Nephron (organoid): ENCODE measurements around the gene NTSR1.

Experiments
- H3K27ac Mint-ChIP-seq, 3 experiments: 2 replicates each; pipeline ENCODE4 v1.8.0; 2020; ENCODE audit warnings: mixed read lengths in 3 of 3, mild to moderate bottlenecking in 2 of 3, moderate library complexity in 1 of 3
- H3K27me3 Mint-ChIP-seq: 2 replicates; pipeline ENCODE4 v1.8.0; 2021; ENCODE audit warnings: low read depth, mild to moderate bottlenecking, moderate library complexity, mixed read lengths
- H3K36me3 Mint-ChIP-seq: 2 replicates; pipeline ENCODE4 v1.8.0; 2020; ENCODE audit warnings: low read depth, mixed read lengths
- H3K4me1 Mint-ChIP-seq: 2 replicates; pipeline ENCODE4 v1.8.0; 2020; ENCODE audit warnings: mixed read lengths
- H3K4me3 Mint-ChIP-seq, 3 experiments: 2 replicates each; pipeline ENCODE4 v1.8.0; 2020; ENCODE audit warnings: mild to moderate bottlenecking in 3 of 3, mixed read lengths in 3 of 3, moderate library complexity in 2 of 3
- H3K9me3 Mint-ChIP-seq: 2 replicates; pipeline ENCODE4 v1.8.0; 2020; ENCODE audit warnings: mixed read lengths
- CTCF ChIP-seq, 3 experiments: fragments of 200-600 bp; sonication (generic); IDR thresholded peaks; one replicate each; pipeline ENCODE4 v1.5.0; 2021; ENCODE audit warnings: antibody characterized with exemption in 3 of 3; ENCODE audit not compliant: unreplicated experiment in 3 of 3

NTSR1 gene

DNA sequence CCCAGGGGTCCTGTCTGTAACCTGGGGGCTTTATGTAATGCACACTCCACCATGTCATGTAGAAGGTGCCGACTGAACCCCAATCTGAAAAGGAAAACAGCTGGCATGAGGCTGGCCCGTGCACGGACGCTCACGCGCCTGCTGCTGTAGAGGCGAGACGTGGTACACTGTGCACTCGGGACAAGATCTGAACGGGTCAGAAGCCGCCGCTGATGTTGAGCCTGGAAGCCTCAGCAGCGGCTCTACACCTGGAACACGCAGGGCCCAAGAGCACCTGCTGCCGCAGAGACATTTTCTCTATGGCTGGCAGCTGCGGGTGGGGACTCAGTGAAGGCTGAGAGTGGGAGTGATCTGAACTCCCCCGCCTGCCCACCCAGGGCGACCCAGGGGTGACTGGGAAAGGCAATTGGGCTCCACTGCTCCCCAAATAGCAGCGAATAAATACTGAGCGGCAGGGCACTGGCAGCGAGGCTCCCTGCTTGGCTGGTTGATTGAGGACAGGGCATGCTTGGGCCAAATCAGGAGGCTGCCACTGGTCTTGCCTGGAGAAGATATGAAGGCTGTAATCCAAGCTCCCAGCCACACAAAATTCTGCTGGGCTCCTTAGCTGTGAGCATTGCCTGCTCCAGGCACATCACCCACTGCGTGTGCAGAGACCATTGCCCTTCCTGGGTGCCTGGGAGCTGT, 93.5 kb downstream of the NTSR1 start:
- Mint-ChIP-seq H3K9me3 (no peaks in the 10 kb centered on the region), H3K27ac (no peak overlapping the region), H3K4me3 (peak overlapping the region; percentile 93 to 97 (median 94)), H3K4me1 (peaks cover 27% of the 10 kb centered on the region), H3K36me3 (peaks cover 32% of the 10 kb centered on the region), H3K27me3 (peaks cover 10% of the 10 kb centered on the region)
- no peak for TF ChIP-seq CTCF (IDR thresholded peaks at IDR 0.05; ENCODE audit: unreplicated experiment in 3 of 3)

DNA sequence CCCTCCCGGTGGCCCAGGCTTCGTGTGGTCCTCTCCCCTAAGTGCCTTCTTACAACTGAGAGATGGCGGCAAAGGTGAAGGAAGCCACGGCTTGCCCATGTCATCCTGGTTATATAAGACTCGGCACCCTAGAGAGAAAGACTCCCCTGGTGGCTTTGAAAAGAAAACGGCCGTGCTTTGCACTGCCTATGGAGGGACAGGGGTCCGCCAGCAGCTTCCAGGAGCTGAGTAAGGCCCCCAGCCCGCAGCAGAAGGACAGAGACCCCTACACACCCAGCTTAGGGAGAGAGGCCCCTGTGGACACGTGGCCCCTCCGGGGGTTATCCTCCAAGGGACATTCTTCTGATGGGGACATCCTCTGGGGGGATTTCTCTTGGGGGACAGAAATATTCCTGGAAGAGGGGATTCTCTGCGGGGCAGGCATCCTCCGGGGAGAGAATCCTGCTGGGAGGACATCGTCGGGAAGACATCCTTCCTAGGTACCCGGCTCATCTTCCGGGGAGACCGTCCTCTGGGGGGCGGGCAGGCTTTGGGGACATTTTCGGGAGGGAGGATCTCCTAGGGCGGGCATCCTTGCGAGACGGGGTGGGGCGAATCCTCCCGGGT, 95.5 kb downstream of the NTSR1 start:
- H3K27me3 Mint-ChIP-seq: peaks cover 10% of the 10 kb centered on the region
- H3K4me1 Mint-ChIP-seq: peaks cover 20% of the 10 kb centered on the region
- H3K4me3 Mint-ChIP-seq: peak overlapping the region; percentile 93 to 97 (median 94)
- H3K9me3 Mint-ChIP-seq: no peaks in the 10 kb centered on the region
- peak overlapping the region; percentile 80 to 95 (median 88) for H3K27ac Mint-ChIP-seq
- H3K36me3 Mint-ChIP-seq: peaks cover 21% of the 10 kb centered on the region
- peak in 1 of 3 experiments; percentile 7 for TF ChIP-seq CTCF (IDR thresholded peaks at IDR 0.05; ENCODE audit: unreplicated experiment in 3 of 3)

DNA sequence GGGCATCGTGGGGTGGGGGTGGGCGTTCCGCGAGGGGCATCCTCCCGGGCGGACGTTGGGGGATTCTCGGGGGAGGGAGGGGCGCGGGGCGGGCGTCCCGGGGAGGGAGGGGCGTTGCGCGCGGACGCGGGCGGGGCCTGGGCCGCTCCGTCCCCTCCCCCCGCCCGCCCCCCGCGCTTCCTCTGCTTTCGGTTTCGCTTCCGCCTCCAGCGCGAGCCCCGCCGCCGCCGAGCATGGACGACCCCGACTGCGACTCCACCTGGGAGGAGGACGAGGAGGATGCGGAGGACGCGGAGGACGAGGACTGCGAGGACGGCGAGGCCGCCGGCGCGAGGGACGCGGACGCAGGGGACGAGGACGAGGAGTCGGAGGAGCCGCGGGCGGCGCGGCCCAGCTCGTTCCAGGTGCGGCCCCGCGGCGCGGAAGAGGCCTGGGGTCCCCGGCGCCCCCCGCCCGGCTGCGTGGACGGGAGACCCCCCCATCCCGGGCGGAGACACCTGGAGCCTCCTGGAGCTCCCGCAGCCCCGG, 96.1 kb downstream of the NTSR1 start, which contains the start of gene OGFR:
TSS of gene OGFR (plus strand) at position 209 of the 528 bp plus-strand sequence. CDS start at position 234, 25 bp downstream.
- TF ChIP-seq CTCF (IDR thresholded peaks at IDR 0.05; ENCODE audit: unreplicated experiment in 3 of 3): no peak
- Mint-ChIP-seq H3K9me3 (no peaks in the 10 kb centered on the region), H3K27ac (peak within 1 kb of the TSS; percentile 80 to 95 (median 88)), H3K4me1 (peaks cover 20% of the 10 kb centered on the region), H3K36me3 (peaks cover 17% of the 10 kb centered on the region), H3K27me3 (peaks cover 10% of the 10 kb centered on the region), H3K4me3 (peak within 1 kb of the TSS; percentile 93 to 97 (median 94))

- Mint-ChIP-seq H3K4me3 (peak overlapping the region; percentile 79 to 83 (median 81)), H3K9me3 (no peaks in the 10 kb centered on the region), H3K36me3 (peaks cover 12% of the 10 kb centered on the region), H3K27me3 (peaks cover 10% of the 10 kb centered on the region), H3K4me1 (peaks cover 15% of the 10 kb centered on the region), H3K27ac (no peak overlapping the region)
- no peak for TF ChIP-seq CTCF (IDR thresholded peaks at IDR 0.05; ENCODE audit: unreplicated experiment in 3 of 3)
These were observed 96.6 kb downstream of the NTSR1 start for GRCh38 chr20:62805155-62805710.

DNA sequence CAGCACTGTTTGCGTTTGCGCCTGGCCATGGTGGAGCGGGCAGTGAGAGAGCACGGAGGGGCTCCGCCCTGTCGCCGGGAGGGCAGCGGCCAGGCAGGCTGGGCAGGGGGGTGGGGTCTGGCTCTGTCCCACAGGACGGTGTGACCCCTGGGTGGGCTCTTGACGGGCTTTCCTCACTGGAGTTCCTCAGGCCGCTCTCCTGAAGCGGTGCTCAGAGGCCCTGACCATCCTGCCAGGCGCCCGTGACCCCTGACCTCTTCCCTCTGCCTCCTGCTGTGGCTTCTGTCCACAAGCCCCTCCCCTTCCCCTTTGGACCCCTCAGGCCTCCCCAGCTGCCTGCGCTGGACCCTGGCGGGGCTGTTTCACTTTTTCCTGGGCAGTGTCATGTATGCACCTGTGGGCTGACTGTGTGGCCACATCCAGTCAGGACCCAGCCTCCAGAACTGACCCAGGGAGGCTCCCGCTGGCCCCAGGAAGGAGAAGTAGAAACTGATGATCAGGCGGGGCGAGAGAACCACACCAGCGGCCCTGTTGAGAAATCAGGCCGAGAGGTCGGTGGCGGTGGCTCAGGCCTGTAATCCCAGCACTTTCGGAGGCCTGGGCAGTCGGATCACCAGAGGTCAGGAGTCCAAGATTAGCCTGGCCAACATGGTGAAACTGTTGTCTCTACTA, 97.2 kb downstream of the NTSR1 start:
- H3K4me3 Mint-ChIP-seq: peak overlapping the region; percentile 79 to 83 (median 81)
- H3K9me3 Mint-ChIP-seq: no peaks in the 10 kb centered on the region
- no peak for TF ChIP-seq CTCF (IDR thresholded peaks at IDR 0.05; ENCODE audit: unreplicated experiment in 3 of 3)
- H3K36me3 Mint-ChIP-seq: peaks cover 10% of the 10 kb centered on the region
- H3K27ac Mint-ChIP-seq: no peak overlapping the region
- H3K27me3 Mint-ChIP-seq: peaks cover 10% of the 10 kb centered on the region
- H3K4me1 Mint-ChIP-seq: peaks cover 14% of the 10 kb centered on the region
